NCI-H128 (cell line): Measurements from ENCODE around the gene ARID1A.

Experiments used
- DNase-seq: peaks from one replicate; lab custom pipeline; 2025; ENCODE audit not compliant: unreplicated experiment; lab: John Stamatoyannopoulos, UW

The ARID1A gene

DNA sequence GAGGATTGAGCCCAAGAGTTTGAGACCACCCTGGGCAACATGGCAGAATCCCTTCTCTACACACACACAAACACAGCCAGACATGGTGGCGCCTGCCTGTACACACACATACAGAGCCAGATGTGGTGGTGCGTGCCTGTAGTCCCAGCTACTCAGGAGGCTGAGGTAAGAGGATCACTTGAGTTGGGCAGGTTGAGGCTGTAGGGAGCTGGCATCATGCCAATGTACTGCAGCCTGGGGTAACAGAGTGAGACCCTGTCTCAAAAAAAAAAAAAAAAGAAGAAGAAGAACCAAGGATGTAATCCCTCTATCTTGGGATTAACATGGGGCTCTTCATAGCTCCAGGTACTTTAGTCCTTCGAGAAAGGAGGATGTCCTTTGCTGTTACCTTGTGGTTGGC is 62.5 kb downstream of the ARID1A start:
- no peak for DNase-seq

DNA sequence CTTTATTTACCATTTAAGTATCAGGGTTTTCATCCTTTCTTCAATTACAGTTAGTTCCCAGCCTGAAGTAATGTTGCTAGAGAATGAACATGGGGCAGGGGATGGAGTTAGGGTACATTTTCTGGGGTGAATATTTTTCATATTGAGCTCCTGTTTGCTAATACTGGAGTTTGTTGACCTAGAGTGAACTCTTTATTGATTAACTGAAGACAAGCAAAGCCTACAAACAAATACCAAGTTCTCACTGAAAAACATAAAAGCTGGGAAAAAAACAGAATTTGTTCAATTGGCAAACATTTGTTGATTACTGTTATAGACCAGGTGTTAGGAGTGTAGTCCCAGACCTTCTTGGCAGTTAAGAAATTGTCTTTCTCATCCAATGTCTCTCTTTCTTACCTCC is 63.7 kb downstream of the ARID1A start:
- DNase-seq: no peak

DNA sequence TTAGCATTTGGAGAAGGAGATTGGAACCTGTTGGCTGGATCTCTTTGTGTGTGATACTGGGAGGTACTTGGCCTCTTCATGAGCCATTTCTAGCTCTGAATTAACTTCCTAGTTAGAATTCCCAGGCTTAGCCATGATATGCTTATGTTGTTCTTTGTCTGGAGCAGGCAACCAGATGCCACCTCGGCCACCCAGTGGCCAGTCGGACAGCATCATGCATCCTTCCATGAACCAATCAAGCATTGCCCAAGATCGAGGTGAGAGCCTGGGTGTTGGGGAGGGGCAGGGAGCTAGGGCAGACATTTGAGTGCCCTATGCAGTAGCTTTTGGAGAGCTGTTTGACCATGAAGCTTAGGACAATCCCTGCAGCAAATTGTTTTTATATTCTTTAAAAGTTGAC is 65.4 kb downstream of the ARID1A start:
- no peak for DNase-seq

DNA sequence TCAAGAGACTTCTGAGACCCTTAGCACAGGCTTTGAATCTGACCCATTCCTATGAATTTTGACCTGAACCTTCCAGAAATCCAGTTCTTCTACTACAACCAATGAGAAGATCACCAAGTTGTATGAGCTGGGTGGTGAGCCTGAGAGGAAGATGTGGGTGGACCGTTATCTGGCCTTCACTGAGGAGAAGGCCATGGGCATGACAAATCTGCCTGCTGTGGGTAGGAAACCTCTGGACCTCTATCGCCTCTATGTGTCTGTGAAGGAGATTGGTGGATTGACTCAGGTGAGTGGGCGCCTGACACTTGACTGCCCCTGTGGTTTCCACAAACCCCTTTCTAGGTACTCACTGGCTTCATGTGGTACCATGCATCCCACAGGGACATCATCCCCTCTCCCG is 71.9 kb downstream of the ARID1A start:
- DNase-seq: no peak

DNA sequence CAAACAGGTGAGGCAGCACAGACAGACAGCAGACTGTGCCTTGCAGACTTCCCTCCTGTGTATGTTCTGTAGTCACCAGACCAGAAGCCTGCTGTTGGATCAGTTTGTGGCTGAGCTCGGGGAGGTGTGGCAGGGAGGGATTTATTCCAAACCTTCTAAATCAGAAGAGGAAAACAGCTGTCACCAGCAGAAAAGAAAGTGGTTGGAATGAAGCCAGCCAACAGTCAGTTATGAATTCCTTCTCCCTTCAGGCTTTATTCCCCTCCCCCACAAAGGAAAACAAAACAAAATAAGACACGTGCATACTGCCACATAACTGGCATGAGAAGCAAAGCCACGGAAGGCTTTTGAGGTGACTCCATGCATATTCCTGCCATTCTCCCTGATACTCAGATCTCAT is 72.9 kb downstream of the ARID1A start:
- DNase-seq: no peak

DNA sequence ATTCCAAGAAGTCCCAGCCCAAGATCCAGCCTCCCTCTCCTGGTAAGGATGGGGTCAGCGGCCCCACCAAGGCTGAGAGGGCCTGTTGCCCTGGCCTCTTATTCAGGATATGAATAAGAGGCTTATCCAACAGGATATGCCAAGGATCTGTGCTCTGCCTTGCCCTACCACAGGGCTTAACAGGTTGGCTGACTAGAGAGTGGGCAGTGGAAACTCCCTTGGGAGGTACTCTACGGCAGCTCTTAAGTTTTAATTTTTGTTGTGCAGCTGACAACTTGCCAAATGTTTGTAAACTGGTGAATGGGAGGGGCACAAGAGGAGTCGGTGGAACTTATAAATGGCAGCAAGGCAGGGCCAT is 75.4 kb downstream of the ARID1A start:
- no peak for DNase-seq

DNA sequence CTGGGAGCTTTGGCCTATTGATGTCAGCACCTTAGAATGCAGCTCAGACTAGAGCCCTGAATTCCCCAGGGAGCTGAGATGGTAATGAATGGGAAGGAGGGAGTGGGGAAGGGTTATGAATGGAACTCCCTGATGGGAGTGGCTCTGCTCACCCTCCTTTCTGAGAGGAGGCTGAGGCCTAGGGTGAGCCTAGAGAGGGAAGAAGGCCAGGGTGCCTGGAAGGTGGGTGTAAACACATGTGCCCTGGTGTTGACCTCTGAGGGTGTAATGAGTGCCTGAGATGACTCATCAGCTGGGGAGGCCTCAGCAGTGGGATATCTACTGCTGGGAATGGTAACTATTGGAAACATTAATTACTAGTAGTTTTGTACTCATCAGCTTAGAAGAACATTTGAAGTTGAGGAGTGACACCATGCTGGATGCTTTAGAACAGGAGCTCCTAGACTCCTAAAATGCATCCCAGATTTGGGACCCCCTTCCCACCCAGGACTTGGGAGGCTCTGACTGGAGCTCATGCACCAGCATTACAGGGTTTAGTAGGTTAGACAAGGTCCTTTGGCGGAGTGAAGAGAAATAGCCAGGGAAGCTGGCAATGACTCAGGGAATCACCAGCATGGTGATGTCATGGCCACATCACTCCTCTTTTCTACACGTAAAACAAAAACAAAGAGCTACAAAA is 76.0 kb downstream of the ARID1A start:
- no peak for DNase-seq

DNA sequence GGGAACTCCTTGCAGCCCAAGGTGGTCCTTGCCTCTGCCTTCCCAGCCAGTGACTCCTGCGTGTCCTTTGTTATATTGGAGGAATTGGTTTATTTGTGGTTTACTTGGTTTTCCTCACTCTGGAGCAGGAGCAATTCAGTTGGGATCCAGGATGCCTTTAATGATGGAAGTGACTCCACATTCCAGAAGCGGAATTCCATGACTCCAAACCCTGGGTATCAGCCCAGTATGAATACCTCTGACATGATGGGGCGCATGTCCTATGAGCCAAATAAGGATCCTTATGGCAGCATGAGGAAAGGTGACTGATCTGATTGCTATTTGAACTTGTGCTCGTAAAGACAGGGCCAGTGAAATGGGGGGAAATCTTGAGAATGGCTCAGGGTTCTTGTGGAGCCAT is 76.9 kb downstream of the ARID1A start:
- no peak for DNase-seq

DNA sequence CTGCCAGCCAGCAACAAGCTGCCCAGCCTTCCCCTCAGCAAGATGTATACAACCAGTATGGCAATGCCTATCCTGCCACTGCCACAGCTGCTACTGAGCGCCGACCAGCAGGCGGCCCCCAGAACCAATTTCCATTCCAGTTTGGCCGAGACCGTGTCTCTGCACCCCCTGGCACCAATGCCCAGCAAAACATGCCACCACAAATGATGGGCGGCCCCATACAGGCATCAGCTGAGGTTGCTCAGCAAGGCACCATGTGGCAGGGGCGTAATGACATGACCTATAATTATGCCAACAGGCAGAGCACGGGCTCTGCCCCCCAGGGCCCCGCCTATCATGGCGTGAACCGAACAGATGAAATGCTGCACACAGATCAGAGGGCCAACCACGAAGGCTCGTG is 78.6 kb downstream of the ARID1A start:
- no peak for DNase-seq

DNA sequence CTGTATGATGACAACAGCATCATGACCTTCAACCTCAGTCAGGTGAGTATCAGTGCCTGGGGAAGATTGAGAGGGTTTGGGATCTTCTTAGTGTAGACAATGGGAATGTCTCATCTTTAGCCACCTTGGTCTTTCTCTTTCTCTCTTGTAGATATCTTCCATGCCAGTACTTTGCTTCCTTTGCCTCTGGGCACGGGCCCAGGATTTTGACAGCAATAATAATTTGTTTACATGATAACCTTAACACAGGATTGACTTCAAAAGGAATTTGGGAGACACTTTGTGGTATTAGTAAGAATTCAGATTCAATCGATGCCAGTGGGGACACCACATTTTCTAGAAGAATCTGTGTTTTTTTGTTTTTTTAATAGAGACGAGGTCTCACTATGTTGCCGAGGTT is 79.9 kb downstream of the ARID1A start:
- DNase-seq: no peak

DNA sequence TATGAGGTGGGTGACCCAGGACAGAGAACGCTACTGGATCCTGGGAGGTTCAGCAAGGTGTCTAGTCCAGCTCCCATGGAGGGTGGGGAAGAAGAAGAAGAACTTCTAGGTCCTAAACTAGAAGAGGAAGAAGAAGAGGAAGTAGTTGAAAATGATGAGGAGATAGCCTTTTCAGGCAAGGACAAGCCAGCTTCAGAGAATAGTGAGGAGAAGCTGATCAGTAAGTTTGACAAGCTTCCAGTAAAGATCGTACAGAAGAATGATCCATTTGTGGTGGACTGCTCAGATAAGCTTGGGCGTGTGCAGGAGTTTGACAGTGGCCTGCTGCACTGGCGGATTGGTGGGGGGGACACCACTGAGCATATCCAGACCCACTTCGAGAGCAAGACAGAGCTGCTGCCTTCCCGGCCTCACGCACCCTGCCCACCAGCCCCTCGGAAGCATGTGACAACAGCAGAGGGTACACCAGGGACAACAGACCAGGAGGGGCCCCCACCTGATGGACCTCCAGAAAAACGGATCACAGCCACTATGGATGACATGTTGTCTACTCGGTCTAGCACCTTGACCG is 83.4 kb downstream of the ARID1A start:
- DNase-seq: no peak

DNA sequence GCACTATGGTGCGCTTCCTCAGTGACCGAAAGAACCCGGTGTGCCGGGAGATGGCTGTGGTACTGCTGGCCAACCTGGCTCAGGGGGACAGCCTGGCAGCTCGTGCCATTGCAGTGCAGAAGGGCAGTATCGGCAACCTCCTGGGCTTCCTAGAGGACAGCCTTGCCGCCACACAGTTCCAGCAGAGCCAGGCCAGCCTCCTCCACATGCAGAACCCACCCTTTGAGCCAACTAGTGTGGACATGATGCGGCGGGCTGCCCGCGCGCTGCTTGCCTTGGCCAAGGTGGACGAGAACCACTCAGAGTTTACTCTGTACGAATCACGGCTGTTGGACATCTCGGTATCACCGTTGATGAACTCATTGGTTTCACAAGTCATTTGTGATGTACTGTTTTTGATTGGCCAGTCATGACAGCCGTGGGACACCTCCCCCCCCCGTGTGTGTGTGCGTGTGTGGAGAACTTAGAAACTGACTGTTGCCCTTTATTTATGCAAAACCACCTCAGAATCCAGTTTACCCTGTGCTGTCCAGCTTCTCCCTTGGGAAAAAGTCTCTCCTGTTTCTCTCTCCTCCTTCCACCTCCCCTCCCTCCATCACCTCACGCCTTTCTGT is 84.6 kb downstream of the ARID1A start:
- DNase-seq: no peak

DNA sequence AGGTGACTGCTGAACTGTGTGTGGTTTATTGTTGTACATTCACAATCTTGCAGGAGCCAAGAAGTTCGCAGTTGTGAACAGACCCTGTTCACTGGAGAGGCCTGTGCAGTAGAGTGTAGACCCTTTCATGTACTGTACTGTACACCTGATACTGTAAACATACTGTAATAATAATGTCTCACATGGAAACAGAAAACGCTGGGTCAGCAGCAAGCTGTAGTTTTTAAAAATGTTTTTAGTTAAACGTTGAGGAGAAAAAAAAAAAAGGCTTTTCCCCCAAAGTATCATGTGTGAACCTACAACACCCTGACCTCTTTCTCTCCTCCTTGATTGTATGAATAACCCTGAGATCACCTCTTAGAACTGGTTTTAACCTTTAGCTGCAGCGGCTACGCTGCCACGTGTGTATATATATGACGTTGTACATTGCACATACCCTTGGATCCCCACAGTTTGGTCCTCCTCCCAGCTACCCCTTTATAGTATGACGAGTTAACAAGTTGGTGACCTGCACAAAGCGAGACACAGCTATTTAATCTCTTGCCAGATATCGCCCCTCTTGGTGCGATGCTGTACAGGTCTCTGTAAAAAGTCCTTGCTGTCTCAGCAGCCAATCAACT is 85.5 kb downstream of the ARID1A start:
- DNase-seq: no peak

DNA sequence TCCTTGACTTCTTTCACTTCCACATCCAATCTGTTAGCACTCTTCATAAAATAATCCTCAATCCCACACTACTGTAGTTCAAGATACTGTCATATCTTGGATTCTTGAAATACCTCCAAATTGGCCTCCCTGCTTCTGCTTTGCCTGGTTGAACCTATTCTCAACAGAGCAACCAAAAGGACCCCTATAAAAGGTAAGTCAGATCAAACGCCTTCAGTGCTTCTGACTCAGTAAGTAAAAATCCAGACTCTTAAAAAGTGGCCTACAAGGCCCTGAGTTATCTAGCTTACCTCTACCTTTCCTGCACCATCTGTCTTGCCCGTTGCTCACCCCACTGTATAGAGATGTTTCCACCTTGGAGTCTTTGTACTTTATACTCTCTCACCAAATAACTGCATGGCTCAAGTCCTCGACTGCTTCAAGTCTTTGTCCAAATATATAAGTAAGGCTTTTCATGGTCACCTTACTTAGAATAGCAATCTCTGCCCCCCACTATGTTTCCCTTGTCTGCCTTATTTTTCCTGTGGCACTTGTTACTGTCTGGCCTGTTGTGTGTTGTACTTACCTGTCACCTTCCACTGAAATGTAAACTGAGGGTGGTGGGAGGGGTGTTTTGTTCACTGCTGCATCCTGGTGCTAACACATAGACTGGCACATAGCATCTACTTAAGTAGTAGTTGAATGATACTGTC is 86.9 kb downstream of the ARID1A start:
- DNase-seq: no peak

DNA sequence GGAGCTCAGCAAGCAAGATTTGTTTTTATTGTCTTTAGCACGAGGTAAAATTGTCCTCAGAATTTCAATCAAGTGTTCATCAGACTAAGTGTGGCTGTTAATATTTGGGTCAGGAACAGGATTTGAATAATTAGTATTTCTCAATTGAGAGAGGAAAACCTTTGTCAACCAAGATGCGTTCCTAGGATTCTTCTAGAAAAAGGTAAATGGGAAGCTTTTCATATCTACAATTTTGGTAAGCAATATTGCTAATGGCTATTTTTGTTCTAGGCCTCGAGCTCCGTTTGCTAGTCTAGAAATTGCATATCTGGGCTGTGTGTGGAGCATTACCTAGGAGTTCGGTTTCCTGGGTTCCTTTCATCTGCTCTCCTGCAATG is 87.8 kb downstream of the ARID1A start:
- DNase-seq: no peak

DNA sequence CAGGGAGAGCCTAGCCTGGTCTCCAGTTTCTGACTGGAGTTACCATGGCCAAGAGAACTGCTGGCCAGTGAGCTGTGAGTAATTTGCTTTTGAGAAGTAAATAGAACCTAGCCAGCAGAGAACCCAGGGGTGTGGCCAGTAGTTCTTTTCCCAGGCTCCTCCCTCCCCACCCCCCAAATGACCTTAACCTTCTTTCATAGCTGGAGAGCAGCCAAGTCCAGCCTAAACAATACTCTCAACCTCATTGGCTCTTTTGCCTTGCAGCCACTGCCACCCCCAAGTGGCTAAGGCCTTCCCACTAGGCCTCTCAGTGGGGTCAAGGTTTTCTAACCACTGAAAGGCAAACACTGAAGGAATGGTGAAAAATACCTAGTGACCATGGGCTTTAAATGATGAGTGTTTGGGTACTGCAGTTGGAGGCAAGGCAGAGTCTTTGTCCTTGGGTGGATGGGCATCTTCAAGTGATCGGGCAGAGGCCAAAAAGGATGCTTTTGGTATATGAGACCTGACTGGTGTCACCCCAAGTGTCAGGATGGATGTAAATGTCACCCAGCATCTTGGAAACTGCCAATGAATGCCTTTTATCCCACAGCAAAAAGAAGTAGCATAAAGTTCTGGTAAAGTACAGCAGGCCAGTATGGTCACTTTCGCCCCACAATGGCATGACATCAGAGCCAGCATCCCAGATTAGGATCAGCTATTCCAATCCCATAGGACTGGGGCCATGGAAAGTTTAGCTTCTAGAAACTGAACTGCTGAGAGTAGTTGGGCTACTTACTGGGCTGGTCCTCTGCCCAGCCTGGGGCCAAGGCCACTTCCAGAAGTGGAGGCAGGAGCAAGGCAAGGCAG is 88.4 kb downstream of the ARID1A start:
- DNase-seq: no peak

DNA sequence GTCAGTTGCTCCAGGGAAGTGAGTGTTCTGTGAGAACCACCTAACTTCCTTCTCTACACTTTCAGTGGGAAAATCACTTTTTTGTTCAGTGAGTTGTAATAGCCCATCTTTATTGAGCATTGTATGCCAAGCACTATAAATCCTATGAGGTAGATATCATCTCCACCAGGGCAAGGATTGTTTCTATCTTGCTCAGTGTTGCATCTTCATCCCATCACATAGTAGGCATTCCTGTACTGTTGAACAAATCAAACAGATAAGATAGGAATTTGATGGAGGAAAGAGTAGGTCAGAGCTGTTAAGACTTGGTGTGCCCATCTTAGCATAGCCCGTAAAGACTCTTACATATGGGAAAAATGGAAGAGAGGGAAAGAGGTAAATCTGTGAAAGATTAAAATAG is 89.1 kb downstream of the ARID1A start:
- DNase-seq: no peak

DNA sequence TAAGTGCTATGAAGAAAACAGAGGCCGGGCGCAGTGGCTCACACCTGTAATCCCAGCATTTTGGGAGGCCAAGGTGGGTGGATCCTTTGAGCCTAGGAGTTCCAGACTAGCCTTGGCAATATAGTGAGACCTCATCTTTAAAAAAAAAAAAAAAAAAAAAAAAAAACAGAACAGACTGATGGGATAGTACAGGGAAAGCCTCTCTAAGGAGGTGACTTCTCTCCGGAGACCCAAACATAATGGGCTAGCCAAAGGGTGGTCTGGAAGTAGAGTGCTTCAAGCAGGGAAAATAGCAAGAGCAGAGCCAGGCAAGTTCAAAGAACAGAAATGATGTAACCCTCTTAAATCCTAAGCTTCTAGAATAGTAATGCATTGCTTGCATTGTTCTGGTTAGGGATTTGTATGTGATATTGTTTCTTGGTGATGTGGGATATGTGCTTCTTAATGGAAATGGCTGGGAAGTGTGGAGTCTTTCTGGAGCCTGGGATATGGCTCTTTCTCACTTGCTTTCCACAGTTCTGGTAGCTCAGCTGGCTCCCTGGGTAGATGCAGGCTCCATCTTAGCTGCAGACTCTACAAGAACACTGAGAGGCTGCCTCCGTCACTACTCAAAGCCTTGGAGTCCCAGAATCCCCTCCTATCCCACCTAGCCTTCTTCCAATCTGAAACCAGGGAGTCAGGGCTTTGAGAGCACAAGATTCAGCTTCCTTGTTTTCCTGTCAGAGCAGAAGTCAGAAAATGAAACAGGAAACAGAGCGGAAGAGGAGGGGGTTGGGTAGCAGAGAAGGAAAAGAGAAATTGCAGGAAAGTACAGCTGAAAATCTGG is 90.0 kb downstream of the ARID1A start:
- DNase-seq: no peak

DNA sequence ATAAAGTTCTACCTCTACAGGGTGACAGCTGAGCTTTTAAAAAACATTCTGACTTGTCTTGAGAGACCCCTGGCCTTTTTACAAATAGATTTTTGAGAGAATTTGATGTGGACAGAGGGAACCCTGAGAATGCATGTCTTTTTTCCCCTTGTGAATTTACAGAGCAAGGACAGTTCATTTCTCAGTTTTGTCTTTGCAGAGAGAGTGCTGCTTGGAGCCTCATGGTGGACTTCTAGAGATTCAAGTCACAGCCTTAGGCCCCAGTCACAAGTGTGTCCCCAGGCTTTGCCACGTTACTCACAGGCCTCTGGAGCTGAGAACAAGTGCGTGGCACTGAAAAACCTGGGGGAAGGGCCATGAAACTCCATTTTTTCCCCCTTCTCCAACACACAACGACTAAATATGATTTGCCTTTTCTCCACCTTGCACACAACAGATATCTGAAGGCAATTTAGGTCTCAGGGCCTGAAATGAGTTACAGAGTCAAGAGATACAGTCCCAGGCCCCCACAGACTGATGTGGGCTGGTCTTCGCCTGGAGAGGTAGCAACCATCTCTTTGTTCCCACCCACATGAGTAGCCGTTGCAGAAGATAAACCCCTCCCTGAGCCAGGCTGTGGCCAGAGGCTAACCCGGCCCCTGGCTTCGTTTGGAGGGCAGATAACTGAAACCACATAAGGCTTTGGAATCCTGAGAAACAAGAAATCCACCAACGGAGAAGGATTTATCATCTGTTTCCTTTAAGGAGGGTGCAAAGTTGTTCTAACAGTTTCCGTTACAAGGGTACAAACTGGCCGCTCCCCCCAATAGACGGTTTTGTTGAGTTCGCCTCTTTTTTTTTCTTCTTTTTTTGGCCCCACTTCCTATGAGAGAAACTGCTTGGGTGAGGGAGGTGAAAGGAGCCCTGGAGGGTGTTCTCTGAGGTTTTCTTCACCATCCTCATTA is 90.9 kb downstream of the ARID1A start:
- DNase-seq: no peak
